SK-N-SH (cell line): ENCODE data around the gene ZKSCAN5. TPM values are rescaled to one million over a fixed set of nuclear protein-coding genes. Genes with fewer than 3 reads are reported as not detected.

Experiments
- CTCF ChIA-PET: fragments of 300-600, 350-600 bp; formaldehyde crosslinking; extraction: SDS; loops from one replicate; lab custom pipeline; 2021; lab: Yijun Ruan, JAX
- POLR2A ChIA-PET: fragments of 350-600 bp; sonication (Branson Sonifier 250); formaldehyde crosslinking; extraction: SDS; loops from one replicate; lab custom pipeline; 2020; ENCODE audit warnings: antibody characterized with exemption, inconsistent platforms; lab: Yijun Ruan, JAX
- DNase-seq: peaks from one replicate; pipeline ENCODE4 v3.0.0; 2012
- H2AFZ ChIP-seq: fragments of 200-600 bp; sonication (generic); 2 replicates; pipeline ENCODE4 v1.8.1; 2016; ENCODE audit warnings: antibody characterized with exemption, mild to moderate bottlenecking, low read depth
- H3F3A ChIP-seq: fragments of 200-600 bp; sonication (generic); replicated peaks from 2 replicates; pipeline ENCODE3; 2016; ENCODE audit warnings: antibody characterized with exemption, mild to moderate bottlenecking; ENCODE audit not compliant: insufficient read depth
- H3K27ac ChIP-seq, 2 experiments: fragments of 200-500 bp in 1 of 2; fragments of 200-600 bp in 1 of 2; sonication (Bioruptor generic) in 1 of 2; sonication (generic), shearing (Covaris generic) in 1 of 2; 2 replicates each; pipeline versions ENCODE4 v1.5.1 to v1.6.1; 2014 to 2016; ENCODE audit warnings: low read depth in 2 of 2, inconsistent platforms in 1 of 2, low read length in 1 of 2, mild to moderate bottlenecking in 1 of 2, mixed read lengths in 1 of 2
- H3K27me3 ChIP-seq: fragments of 200-600 bp; sonication (generic), shearing (Covaris generic); 2 replicates; pipeline ENCODE4 v1.6.1; 2016; ENCODE audit warnings: mixed run types; ENCODE audit not compliant: insufficient read depth
- H3K36me3 ChIP-seq, 2 experiments: fragments of 200-500 bp in 1 of 2; fragments of 200-600 bp in 1 of 2; sonication (Bioruptor generic) in 1 of 2; sonication (generic) in 1 of 2; replicated peaks in 1 of 2; 2 replicates each; pipeline versions ENCODE3 to v1.5.1; 2014 to 2016; ENCODE audit warnings: low read length in 1 of 2, mild to moderate bottlenecking in 1 of 2; ENCODE audit not compliant: insufficient read depth in 2 of 2, control insufficient read depth in 1 of 2
- H3K4me1 ChIP-seq, 2 experiments: fragments of 200-500 bp in 1 of 2; fragments of 200-600 bp in 1 of 2; sonication (Bioruptor generic) in 1 of 2; sonication (generic), shearing (Covaris generic) in 1 of 2; 2 replicates each; pipeline versions ENCODE4 v1.5.1 to v1.6.1; 2014 to 2016; ENCODE audit warnings: low read depth in 1 of 2, low read length in 1 of 2, mixed run types in 1 of 2; ENCODE audit not compliant: insufficient read depth in 2 of 2, control insufficient read depth in 1 of 2
- H3K4me2 ChIP-seq: fragments of 200-600 bp; sonication (generic), shearing (Covaris generic); 2 replicates; pipeline ENCODE4 v1.6.1; 2017; ENCODE audit warnings: mixed run types
- H3K4me3 ChIP-seq, 2 experiments: fragments of 200-500 bp in 1 of 2; fragments of 200-600 bp in 1 of 2; sonication (Bioruptor generic) in 1 of 2; sonication (generic), shearing (Covaris generic) in 1 of 2; 2 replicates each; pipeline versions ENCODE4 v1.5.1 to v1.8.1; 2014 to 2016; ENCODE audit warnings: low read depth in 2 of 2, inconsistent platforms in 1 of 2, low read length in 1 of 2, mild to moderate bottlenecking in 1 of 2, mixed read lengths in 1 of 2, moderate library complexity in 1 of 2
- H3K79me2 ChIP-seq: fragments of 200-600 bp; sonication (generic); 2 replicates; pipeline ENCODE4 v1.8.1; 2017; ENCODE audit warnings: mild to moderate bottlenecking; ENCODE audit not compliant: insufficient read depth
- H3K9ac ChIP-seq: fragments of 200-600 bp; sonication (generic); 2 replicates; pipeline ENCODE4 v1.6.1; 2017; ENCODE audit warnings: mixed run types
- H3K9me2 ChIP-seq: fragments of 200-600 bp; sonication (generic); 2 replicates; pipeline ENCODE4 v1.6.1; 2017; ENCODE audit warnings: mixed run types
- H3K9me3 ChIP-seq: fragments of 200-600 bp; sonication (generic); 2 replicates; pipeline ENCODE4 v1.6.1; 2017; ENCODE audit warnings: mixed run types, mild to moderate bottlenecking, moderate library complexity
- H4K20me1 ChIP-seq: fragments of 200-600 bp; sonication (generic); 2 replicates; pipeline ENCODE4 v1.6.1; 2017; ENCODE audit warnings: mild to moderate bottlenecking, mixed run types; ENCODE audit not compliant: insufficient read depth
- CHD2 ChIP-seq: fragments of 150-350 bp; IDR thresholded peaks from 2 replicates; pipeline ENCODE4 v1.6.1; 2018; ENCODE audit warnings: low read length; ENCODE audit not compliant: partially characterized antibody
- ELF1 ChIP-seq: IDR thresholded peaks from 2 replicates; pipeline ENCODE4 v1.4.0; 2012
- EP300 ChIP-seq, 2 experiments: IDR thresholded peaks; 2 replicates each; pipeline versions ENCODE4 v1.4.0 to v1.6.1; 2012; ENCODE audit warnings: borderline replicate concordance in 1 of 2, low read depth in 1 of 2, low read length in 1 of 2
- FOSL2 ChIP-seq: IDR thresholded peaks from 2 replicates; pipeline ENCODE4 v1.4.0; 2012; ENCODE audit warnings: low read depth, mild to moderate bottlenecking, moderate library complexity, borderline replicate concordance
- FOXJ3 ChIP-seq: sonication (generic); formaldehyde crosslinking; IDR thresholded peaks from 2 replicates; pipeline ENCODE4 v1.5.1; 2020; ENCODE audit warnings: mild to moderate bottlenecking, missing genetic modification reagents
- FOXM1 ChIP-seq: IDR thresholded peaks from 2 replicates; pipeline ENCODE4 v1.4.0; 2012; ENCODE audit warnings: low read depth, mild to moderate bottlenecking
- GATA2 ChIP-seq: sonication (generic); formaldehyde crosslinking; IDR thresholded peaks from 2 replicates; pipeline ENCODE4 v1.5.0; 2020; ENCODE audit warnings: mild to moderate bottlenecking, missing genetic modification reagents
- JUND ChIP-seq: IDR thresholded peaks from 2 replicates; pipeline ENCODE4 v1.4.0; 2012
- MEF2A ChIP-seq: IDR thresholded peaks from 2 replicates; pipeline ENCODE4 v1.4.0; 2012; ENCODE audit warnings: low read depth, borderline replicate concordance
- NFIC ChIP-seq: IDR thresholded peaks from 2 replicates; pipeline ENCODE4 v1.4.0; 2012; ENCODE audit warnings: borderline replicate concordance
- NRF1 ChIP-seq: IDR thresholded peaks from 2 replicates; pipeline ENCODE4 v1.6.1; 2012; ENCODE audit warnings: low read depth, mild to moderate bottlenecking, low read length
- POLR2AphosphoS5 ChIP-seq: IDR thresholded peaks from 2 replicates; pipeline ENCODE4 v1.6.1; 2012; ENCODE audit warnings: low read depth, low read length
- RCOR1 ChIP-seq: fragments of 150-350 bp; IDR thresholded peaks from 2 replicates; pipeline ENCODE4 v1.6.1; 2017; ENCODE audit warnings: antibody characterized with exemption, low read length
- SIN3A ChIP-seq: IDR thresholded peaks from 2 replicates; pipeline ENCODE4 v1.6.1; 2012; ENCODE audit warnings: low read depth, mild to moderate bottlenecking, low read length, moderate library complexity, borderline replicate concordance
- SMC3 ChIP-seq: IDR thresholded peaks from 2 replicates; pipeline ENCODE4 v1.6.1; 2012; ENCODE audit warnings: low read depth, low read length, improper control_type of control experiment
- TCF12 ChIP-seq: IDR thresholded peaks from 2 replicates; pipeline ENCODE4 v1.4.0; 2012
- YY1 ChIP-seq: IDR thresholded peaks from 2 replicates; pipeline ENCODE4 v1.4.0; 2012; ENCODE audit warnings: low read depth, mild to moderate bottlenecking
- WGBS: methylation state at CpG from one replicate; pipeline ENCODE4 v1.1.6; 2017; ENCODE audit warnings: low lambda C conversion rate; 5-methylcytosine and 5-hydroxymethylcytosine counted together
- polyA plus RNA-seq, 3 experiments: library from polyadenylated mRNA; depleted of rRNA; stranded (reverse); fragments of >200 nt; gene quantifications; 2 replicates each; pipeline ENCODE4 v1.2.3, GENCODE V29; 2012
- TF ChIP-seq, protein P1 (sequence below): IDR thresholded peaks from 2 replicates; pipeline ENCODE4 v1.4.0; 2012; ENCODE audit warnings: low read depth
- TF ChIP-seq, protein P2 (sequence below): fragments of 150-350 bp; IDR thresholded peaks from 2 replicates; pipeline ENCODE4 v1.6.1; 2017; ENCODE audit warnings: antibody characterized with exemption, low read length, low read depth, borderline replicate concordance
- TF ChIP-seq, protein P3 (sequence below): IDR thresholded peaks from 2 replicates; pipeline ENCODE4; 2012
- TF ChIP-seq, protein P4 (sequence below): fragments of 150-350 bp; IDR thresholded peaks from 2 replicates; pipeline ENCODE4 v1.6.1; 2016; ENCODE audit warnings: mild to moderate bottlenecking, low read depth, low read length

The ZKSCAN5 gene
- polyA plus RNA-seq, 1 of the 3 experiments (the other 2 are of a cell fraction), result 7.5 TPM

DNA sequence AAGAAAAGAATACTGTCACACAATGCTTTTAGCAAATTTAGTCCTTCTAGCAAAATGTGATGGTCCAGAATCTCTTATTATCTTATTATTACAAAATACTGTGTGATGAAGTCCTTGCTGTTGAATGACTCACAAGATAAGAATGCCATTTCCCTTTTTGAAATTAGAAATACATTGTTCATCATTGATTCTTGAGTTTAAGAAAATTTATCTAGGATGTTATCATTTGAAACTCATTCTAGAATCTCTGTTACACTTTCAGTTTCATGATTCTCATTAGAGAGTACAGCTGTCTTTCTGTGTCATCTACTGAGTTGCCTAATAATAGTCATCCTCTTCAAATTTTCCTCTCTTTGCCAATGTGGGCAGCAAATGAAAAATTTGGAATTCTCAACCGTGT, 9.6 kb downstream of the ZKSCAN5 start:
- H2AFZ ChIP-seq, result no peak overlapping the region
- ChIA-PET POLR2A (interaction anchor here (1.0 kb wide), 1 partner anchor 14 kb away, joined by 3 read pairs; the partner anchor contains the start of gene ZNF394), CTCF (interaction anchor here (0.6 kb wide), 1 partner anchor 11 kb away, joined by 3 read pairs; no protein-coding TSS in a partner anchor)
- TF ChIP-seq FOXJ3 (no peak), JUND (no peak), NFIC (no peak), YY1 (no peak), TCF12 (no peak), ELF1 (no peak), NRF1 (no peak), GATA2 (CRISPR knock-in tag) (no peak), FOSL2 (no peak)
- TF ChIP-seq, protein P1, sequence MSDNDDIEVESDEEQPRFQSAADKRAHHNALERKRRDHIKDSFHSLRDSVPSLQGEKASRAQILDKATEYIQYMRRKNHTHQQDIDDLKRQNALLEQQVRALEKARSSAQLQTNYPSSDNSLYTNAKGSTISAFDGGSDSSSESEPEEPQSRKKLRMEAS, result no peak
- TF ChIP-seq, protein P2, sequence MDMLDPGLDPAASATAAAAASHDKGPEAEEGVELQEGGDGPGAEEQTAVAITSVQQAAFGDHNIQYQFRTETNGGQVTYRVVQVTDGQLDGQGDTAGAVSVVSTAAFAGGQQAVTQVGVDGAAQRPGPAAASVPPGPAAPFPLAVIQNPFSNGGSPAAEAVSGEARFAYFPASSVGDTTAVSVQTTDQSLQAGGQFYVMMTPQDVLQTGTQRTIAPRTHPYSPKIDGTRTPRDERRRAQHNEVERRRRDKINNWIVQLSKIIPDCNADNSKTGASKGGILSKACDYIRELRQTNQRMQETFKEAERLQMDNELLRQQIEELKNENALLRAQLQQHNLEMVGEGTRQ, result no peak
- TF ChIP-seq, protein P3, sequence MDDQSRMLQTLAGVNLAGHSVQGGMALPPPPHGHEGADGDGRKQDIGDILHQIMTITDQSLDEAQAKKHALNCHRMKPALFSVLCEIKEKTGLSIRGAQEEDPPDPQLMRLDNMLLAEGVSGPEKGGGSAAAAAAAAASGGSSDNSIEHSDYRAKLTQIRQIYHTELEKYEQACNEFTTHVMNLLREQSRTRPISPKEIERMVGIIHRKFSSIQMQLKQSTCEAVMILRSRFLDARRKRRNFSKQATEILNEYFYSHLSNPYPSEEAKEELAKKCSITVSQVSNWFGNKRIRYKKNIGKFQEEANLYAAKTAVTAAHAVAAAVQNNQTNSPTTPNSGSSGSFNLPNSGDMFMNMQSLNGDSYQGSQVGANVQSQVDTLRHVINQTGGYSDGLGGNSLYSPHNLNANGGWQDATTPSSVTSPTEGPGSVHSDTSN, result no peak
- TF ChIP-seq, protein P4, sequence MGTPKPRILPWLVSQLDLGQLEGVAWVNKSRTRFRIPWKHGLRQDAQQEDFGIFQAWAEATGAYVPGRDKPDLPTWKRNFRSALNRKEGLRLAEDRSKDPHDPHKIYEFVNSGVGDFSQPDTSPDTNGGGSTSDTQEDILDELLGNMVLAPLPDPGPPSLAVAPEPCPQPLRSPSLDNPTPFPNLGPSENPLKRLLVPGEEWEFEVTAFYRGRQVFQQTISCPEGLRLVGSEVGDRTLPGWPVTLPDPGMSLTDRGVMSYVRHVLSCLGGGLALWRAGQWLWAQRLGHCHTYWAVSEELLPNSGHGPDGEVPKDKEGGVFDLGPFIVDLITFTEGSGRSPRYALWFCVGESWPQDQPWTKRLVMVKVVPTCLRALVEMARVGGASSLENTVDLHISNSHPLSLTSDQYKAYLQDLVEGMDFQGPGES, result no peak
- 98% methylated on average over 1 of the region's 1 CpG for WGBS
- H3K27ac ChIP-seq, result peak overlapping the region in 1 of 2 experiments; percentile 24; a peak in 2 of 4 replicates
- peaks cover 0 to 5% of the 10 kb centered on the region in 2 experiments; a peak in 1 of 4 replicates for H3K4me1 ChIP-seq
- peaks cover 75% of the 10 kb centered on the region for H3K79me2 ChIP-seq
- peaks cover 3% of the 10 kb centered on the region; the same call in 1 of the 2 replicates for H4K20me1 ChIP-seq
- no peaks in the 10 kb centered on the region for H3K27me3 ChIP-seq
- H3K9ac ChIP-seq, result no peak overlapping the region
- no peaks in the 10 kb centered on the region for H3K9me3 ChIP-seq
- peak overlapping the region; percentile 20; the same call in 1 of the 2 replicates for H3K4me2 ChIP-seq
- H3F3A ChIP-seq, result peaks cover 13% of the 10 kb centered on the region
- H3K9me2 ChIP-seq, result no peaks in the 10 kb centered on the region
- no peak overlapping the region for H3K4me3 ChIP-seq
- peaks cover 24 to 42% of the 10 kb centered on the region in 2 experiments for H3K36me3 ChIP-seq
- DNase-seq, result no peak

DNA sequence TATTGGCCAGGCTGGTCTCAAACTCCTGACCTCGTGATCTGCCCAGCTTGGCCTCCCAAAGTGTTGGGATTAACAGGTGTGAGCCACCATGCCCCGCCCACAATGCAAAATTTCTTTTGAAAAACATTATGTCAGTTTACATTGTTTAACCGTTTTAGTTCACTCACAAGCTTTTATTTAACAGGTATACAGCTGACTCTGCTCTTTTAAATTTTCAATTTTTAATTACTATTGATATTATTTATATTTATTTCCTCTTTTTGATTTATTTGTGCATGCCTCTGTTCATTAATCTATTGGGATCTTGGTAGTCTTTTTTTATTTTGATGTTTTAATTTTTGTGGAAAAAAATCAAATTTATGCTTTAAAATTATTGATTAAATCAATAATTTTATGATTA, 16.9 kb downstream of the ZKSCAN5 start:
- DNase-seq, result no peak
- peaks cover 32 to 63% of the 10 kb centered on the region in 2 experiments for H3K36me3 ChIP-seq
- no peaks in the 10 kb centered on the region for H3K4me1 ChIP-seq
- H2AFZ ChIP-seq, result no peak overlapping the region
- H3K27me3 ChIP-seq, result no peaks in the 10 kb centered on the region
- no peak overlapping the region for H3K9ac ChIP-seq
- no peaks in the 10 kb centered on the region for H4K20me1 ChIP-seq
- ChIA-PET POLR2A (no interaction called here), CTCF (interaction anchor here (1.0 kb wide), 1 partner anchor 14 kb away, joined by 4 read pairs; no protein-coding TSS in a partner anchor)
- no peaks in the 10 kb centered on the region for H3K9me3 ChIP-seq
- H3K4me2 ChIP-seq, result no peak overlapping the region
- H3K9me2 ChIP-seq, result no peaks in the 10 kb centered on the region
- no peak overlapping the region for H3K4me3 ChIP-seq
- H3K79me2 ChIP-seq, result peaks cover 25% of the 10 kb centered on the region; the same call in 1 of the 2 replicates
- TF ChIP-seq JUND (no peak), SMC3 (no peak), POLR2AphosphoS5 (no peak), NFIC (no peak), ELF1 (no peak), TCF12 (no peak), FOXJ3 (no peak), RCOR1 (no peak), SIN3A (no peak), CHD2 (no peak), MEF2A (no peak), EP300 (IDR thresholded peaks at IDR 0.05; ENCODE audit: borderline replicate concordance in 1 of 2, low read depth in 1 of 2, low read length in 1 of 2) (no peak), FOXM1 (no peak)
- TF ChIP-seq, protein P4, result no peak
- TF ChIP-seq, protein P3, result no peak
- TF ChIP-seq, protein P2, result no peak
- 89% methylated on average over 3 of the region's 3 CpGs for WGBS
- no peaks in the 10 kb centered on the region for H3F3A ChIP-seq
- no peak overlapping the region for H3K27ac ChIP-seq
